Stimulated activated naive CD4-positive, alpha-beta T cell (primary cell): ENCODE data around the gene TKT.

ENCODE experiments used
- DNase-seq, 6 experiments: peaks; one replicate each; lab custom pipeline; 2025; lab: John Stamatoyannopoulos, UW

Gene TKT

GRCh38 chr3:53178246-53178645, 77.6 kb downstream of the TKT start:
- no peak for DNase-seq

- DNase-seq: no peak
Observed at GRCh38 chr3:53175613-53176540, 79.9 kb downstream of the TKT start.
